Hypothalamus (tissue), 51 donors: Measurements from ENCODE around the gene TPM1.

Experiments used
- DNase-seq, 51 donors: peaks; one replicate each; lab custom pipeline; 2025; lab: John Stamatoyannopoulos, UW

Gene TPM1

DNA sequence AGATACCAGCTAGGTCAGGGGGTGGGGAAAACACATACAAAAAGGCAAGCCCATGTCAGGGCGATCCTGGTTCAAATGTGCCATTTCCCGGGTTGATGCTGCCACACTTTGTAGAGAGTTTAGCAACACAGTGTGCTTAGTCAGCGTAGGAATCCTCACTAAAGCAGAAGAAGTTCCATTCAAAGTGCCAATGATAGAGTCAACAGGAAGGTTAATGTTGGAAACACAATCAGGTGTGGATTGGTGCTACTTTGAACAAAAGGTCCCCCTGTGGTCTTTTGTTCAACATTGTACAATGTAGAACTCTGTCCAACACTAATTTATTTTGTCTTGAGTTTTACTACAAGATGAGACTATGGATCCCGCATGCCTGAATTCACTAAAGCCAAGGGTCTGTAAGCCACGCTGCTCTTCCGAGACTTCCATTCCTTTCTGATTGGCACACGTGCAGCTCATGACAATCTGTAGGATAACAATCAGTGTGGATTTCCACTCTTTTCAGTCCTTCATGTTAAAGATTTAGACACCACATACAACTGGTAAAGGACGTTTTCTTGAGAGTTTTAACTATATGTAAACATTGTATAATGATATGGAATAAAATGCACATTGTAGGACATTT is 28.9 kb downstream of the TPM1 start:
- DNase-seq, result no peak

DNA sequence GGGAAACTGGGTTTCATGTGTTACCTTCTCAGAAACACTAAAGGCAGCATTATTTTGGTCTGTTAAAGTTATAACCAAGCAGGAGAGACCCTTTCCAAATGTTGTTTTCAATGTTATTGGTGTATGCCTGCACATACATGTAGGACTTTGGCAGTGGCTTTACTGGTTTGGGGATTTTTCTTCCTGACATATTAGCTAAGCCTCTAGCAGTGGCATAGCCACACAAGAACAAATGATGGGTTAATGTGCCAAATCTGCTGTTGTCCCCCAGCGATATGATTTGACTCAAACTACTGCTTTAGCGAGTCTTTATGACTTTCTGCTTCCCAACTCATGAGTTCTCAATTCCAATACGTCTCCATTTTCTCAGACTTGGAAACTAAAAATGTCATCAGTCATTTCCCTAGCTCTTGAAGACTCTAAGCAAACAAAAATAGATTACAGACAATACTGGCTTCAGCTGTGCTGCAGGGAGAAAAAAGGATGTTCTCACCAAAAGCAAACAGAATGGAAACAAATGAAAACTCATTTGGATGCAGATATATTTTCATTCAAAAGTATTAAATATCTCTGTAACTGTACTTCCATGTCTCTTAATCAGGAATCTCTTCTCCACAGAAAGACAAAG is 29.6 kb downstream of the TPM1 start:
- DNase-seq, result no peak

DNA sequence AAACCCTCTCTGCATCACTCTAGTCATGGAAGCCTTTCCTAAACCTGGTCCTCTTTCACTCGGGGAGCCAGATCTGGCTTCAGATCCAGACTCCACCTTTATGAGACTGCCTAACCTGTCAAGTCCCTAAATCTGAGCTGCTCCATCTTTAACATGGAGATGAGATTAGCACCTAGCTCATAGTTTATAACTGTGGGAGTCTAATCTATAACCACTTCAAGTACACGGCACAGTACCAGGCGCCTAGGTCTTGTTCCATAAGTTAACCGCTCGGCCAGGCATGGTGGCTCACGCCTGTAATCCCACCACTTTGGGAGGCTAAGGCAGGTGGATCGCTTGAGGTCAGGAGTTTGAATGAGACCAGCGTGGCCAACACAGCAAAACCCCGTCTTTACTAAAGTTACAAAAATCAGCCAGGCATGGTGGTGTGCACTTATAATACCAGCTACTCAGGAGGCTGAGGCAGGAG is 30.3 kb downstream of the TPM1 start:
- DNase-seq, result no peak

DNA sequence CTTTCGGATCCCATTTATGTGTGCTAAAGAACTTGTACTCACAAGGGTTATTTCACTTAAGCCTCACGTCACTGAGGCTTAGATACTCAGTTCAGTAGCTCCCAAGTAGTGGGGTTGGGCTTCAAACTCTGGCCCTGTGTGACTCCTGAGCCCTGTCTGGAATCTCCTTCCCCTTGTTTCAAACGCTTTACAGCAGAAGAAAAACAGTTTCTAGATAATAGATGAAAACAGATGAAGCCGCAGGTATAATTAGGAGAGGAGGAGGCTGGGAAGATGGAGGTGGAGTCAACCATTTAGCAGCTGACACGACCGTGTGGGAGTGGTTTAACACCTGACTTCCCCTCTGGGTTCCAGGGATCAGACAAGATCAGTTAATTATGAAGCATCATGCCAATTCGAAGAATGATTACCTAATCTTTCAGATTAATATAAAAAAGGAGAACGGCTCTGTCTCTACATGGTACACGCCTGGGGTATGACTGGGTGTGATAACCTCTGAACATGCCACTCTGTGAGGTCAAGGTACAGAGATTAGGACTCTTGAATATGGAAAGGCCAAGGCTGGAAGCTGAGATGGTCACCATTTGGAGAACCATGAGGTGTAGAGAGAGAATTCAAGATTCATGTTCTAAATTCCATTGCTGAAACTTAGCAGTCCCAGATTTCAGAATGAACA is 31.1 kb downstream of the TPM1 start:
- no peak for DNase-seq

DNA sequence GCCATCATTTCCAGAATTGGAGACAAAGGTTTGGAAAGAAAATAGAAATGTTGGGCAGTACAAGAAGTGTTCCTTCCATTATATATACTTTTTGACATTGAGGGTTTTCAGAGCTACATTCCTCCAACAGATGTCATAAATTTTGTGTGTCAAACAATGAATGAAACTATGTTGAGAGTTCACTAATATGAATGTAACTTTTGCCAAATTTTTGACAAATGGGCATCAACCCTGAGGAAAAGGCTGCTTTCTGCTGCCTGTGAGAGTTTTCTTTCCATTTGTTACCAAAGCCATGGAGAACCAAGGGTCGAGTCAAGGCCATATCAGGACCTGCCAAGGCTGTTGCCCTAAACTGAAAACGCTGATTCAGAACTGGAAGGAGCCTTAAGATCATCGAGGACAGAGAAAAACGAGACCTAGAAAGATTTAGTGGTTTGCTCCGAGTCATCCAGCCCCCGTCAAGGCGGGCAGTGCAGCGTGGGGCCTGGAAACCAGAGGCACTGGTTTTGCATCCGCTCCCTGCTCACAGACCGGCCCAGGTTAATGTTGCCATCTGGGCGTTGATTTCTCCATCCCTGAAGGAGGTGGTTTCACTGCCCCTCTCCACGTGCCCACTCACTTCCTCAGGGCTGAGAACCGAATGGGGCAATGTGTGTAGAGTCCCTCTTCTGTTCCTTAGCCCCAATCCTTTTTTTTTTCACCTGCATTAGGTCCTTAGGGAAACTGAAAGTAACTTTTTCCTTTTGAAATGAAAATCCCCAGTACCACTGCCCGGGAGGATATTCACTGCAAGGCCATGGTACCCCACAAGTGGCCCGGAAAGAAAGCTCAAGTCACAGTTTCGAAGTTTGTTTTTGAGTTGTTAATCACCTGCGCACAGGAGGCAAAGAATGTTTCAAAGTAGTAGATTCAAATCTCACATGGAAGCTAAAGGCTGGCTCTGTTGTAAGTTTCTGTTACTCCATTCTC is 32.8 kb downstream of the TPM1 start:
- DNase-seq, result no peak

DNA sequence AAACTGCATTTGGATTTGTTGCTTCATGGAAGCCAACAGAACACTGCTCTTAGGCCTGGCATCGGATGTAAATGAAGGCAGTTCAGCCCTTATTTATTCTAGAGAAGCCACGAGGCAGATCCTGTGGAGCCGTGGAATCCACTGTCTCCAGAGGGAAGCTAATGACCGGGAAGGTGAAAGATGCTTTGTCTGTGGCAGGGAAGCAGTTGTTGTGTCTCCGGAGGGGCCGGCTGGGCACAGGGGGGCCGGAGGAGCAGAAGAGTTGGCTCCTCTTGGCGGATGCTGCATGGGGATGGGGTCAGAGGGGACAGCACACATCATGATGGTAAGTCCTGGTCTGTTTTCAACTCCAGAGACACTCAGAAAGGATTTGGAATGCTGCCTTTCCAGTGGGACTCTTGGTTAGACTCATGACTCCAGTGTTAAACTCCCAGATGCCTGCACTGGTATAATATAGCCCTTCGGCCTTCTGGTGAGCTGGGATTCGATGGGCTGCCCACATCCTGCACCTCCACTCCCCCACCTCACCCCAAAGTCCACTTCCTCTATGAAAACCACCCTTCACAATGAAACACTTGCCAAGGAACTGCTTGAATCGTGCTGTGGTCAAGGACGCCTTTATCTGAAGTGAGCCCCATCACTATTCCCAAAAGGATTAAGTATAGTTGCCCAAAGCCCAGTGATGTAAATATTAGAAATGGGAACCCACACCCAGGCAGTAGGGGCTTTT is 33.6 kb downstream of the TPM1 start:
- DNase-seq, result no peak

DNA sequence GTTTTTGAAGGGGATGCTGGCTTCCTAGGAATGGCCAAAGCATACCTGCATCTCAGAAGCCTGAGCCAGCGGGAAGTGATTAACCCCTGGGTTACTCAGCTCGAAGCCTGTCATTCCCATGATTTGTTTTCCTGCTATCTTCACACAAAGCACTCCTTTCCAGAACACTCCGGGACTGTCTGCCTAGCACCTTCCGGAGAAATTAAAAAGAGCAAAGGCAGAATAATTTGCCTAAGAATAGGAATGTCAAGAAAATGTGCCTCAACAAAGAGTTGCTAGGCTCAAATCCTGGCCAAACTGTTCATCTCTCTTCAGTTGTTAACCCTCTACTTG is 34.1 kb downstream of the TPM1 start:
- no peak for DNase-seq

DNA sequence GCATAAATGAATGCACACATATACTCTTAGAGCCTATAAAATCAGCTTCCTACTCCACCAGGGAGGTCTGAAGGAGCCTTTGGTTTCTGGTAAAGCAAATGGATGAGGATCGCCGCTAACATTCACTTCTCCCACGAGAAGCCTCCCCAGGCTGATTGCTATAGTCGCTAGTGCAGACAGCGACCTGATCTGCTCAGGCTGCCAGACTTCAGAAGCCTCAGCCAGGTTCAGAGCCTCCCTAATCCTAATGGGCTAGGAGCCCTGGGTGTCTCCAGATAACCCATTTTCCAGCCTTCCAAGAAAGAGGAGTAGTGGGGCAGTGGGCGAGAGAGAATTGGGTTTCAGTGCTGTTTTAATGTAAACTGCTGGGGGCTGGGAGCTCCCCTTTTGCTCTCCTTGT is 35.4 kb downstream of the TPM1 start:
- no peak for DNase-seq

DNA sequence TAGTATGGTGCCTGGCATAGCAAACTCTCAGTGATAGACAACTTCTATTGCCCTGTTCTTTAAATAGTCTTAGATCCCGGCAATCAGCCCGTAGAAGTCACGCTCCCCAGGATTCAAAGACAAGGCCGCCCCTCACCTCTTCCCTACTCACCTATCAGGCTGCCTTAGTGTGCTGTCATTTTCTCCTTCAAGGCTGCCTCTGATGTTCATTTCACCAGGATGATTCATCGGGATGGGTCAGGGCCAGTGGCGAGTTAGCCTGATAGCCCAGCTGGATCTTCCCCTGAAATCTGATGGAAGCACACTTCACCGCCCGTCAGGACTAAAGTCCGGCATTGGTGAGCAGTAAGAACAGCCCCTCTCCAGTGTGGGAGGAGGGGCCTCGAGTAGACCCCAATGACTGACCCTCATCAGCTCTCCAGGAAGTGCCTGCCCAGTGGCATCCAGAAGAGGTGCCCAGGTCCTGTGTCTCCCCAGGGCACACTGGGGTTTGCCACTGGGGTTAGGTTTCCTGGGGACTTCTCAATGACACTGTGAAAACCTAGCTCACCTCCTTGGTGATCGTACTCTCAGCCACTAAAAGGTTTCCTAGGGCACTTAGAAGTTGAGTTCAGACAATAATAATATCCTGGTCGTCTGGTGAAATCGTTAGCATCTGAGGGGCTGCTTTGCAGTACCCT is 37.5 kb downstream of the TPM1 start:
- no peak for DNase-seq

DNA sequence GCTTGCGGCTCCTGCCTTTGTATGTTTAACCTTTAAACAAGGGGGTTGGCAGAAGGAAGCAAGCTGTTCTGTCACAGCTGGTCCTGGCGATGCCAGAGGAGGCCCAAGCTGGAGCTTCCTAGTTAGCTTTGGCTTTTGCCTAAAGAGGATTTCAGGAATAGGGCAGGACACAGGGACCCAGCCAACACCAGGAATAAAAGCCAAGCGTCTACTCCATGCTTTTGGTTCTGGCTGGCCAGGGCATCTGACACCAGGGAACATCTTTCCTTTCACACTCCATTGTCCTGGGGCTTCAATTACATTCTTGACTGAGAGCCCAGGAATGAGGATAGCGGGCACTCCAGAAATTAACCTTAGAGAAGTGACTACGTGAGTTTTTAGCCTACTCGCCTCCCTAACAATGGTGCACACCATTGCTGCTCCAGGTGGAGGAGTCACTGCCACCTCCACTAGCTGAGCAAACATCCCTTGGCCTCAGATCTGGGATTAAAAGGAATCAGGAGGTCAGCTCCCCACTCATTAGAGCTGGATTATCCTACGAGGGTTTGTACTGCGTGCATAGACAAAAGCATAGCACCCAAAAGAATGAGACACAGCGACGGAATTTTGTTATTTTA is 38.2 kb downstream of the TPM1 start:
- DNase-seq, result no peak

DNA sequence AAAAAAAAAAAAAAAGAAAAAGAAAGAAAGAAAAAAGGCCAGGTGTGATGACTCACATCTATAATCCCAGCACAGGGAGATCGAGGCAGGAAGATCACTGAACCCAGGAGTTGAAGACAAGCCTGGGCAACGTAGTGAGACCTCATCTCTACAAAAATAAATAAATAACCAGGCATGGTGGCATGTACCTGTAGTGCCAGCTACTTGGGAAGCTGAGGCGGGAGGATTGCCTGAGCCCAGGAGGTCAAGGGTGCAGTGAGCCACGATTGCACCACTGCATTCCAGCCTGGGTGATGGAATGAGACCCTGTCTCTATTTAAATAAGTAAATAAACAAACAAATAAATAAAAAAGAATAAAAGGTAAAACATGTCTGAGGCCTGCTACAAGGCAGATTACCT is 39.8 kb downstream of the TPM1 start:
- DNase-seq, result no peak

DNA sequence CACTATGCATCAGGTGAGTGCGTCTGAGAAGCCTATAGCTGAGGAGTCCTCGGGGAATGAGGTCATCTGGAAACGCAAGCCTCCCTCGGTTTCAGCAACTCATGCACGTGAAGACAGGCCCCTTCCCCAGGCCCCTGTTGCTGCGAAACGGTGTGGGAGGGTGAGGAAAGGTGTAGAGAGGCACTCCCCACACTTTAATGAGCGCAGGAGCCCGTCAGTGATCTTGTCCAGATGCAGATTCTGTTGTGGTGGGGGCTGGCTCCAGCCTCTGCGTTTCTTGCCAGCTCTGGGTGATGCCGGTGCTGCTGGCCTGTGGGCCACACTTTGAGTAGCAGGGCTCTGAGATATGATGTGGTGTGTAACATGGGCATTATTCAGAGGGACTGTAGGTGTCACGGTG is 40.5 kb downstream of the TPM1 start:
- no peak for DNase-seq

DNA sequence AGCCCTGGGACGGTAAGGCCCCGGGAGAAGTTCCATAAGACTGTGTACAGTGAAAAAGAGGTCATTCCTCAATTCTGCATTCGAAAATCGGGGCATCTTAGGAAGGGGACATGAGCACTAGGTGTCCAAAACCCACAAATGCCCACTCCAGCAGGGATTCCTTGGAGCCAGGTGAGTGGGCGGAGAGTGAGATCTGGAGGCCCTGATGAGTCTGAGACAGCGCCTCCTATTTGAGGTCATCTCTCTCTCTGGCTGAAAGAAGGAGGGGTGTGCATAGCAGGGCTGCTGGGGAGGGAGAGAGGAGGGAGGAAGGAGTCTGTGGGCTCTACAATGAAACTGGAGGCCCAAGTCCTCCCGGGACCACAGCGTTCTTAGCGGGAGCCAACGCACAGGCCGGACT is 41.0 kb downstream of the TPM1 start:
- DNase-seq, result no peak

DNA sequence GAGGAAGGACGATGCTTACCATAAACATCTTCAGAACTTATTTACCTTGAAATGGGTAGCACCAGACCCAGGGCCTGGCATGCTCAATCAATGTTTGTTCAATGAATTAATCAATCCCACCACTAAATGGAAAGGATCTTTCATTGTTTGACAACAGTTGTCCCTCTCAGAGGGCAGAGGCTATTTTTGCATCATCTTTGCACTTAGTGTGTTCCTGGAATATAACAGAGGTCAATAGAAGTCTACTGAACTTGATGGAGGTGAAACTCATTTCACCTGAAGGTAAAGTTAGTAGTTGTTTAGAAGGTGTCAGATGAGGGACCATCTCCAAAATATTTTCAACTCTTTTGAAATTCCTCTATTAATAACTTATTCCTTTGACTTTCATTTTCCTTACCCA is 42.3 kb downstream of the TPM1 start:
- DNase-seq, result no peak

DNA sequence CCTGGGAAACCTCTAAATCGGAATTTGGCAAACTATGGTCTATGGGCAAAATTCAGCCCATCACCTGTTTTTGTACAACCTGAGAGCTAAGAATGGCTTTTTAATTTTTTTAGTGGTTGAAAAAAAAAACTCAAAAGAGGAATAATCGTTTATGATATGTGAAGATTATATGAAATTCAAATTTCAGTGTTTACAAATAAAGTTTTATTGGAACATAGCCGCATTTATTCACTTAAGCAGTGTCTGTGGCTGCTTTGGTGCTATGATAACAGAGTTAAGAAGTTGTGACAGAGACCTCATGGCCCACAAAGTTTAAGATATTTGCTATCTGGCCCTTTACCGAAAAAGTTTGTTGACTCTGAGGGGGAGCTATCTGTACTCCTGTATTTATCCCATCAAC is 42.7 kb downstream of the TPM1 start:
- DNase-seq, result no peak

DNA sequence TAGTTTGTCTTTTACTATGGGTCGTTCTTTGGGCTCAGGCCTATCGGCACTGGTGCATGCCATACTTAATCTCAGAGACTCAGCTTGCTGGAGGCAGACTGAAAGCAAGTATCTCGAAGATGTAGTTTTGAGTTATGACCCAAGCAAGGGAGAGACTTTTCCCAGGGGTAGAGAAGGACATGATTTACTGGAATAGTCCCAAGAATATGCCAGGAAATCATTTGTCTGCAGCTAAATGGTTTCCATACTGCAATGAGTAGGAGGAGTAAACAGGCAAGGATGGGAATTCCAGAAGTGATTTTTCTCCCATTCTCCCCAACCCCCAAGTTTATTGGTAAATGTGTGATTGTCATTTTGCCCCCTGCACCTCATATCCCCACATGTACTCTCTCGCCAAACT is 43.7 kb downstream of the TPM1 start:
- DNase-seq, result no peak

DNA sequence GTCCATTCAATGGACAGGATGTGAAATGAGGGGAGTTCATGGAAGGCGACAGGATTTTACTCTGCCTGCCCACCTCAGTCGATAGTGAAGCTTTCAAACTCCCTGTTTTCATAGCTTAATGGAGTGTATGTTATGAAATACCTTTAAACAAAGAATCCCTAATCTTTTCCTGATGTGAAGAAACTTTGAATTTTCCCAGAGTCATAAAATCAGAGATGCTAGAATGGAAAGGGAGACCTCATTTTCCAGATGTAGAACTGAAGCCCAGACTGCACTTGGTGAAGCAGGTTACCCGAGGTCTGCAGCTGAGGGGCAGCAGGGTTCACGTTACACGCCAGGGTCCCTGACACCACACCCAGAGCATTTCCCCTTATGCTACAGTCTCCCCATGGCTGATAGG is 44.4 kb downstream of the TPM1 start:
- no peak for DNase-seq

DNA sequence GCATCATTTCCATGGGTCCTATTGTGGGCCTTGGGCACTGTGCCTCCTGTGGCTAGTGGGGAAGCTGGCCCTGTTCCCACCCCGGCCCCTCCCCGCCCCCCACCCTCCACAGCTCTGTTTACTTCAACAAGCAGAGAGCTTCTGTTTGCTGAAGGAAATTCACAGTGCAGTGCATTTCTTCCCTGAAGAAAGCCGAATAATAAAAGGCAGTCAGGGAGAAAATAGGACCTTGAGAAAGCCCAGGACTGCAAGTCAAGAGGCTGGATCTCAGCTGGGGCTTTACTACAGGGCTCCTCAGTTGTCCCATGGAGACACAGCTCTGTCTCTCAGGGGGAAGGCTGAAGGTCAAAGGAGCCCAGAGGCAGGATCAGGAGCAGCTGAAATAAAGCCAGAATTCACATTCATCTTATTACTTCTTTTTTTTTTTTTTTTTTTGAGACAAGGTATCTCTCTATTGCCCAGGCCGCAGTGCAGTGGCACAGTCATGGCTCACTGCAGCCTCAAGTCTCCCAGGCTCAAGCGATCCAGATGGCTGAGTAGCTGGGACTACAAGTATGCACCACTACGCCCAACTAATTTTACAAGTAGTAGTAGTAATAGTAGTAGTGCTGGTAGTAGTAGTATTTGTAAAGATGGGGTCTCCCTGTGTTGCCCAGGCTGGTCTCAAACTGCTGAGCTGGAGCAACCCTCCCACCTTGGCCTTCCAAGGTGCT is 46.1 kb downstream of the TPM1 start:
- DNase-seq, result peak in 1 of 51 donors; percentile 14
